Measurements from ENCODE around the gene EXD3.

Gene EXD3

DNA sequence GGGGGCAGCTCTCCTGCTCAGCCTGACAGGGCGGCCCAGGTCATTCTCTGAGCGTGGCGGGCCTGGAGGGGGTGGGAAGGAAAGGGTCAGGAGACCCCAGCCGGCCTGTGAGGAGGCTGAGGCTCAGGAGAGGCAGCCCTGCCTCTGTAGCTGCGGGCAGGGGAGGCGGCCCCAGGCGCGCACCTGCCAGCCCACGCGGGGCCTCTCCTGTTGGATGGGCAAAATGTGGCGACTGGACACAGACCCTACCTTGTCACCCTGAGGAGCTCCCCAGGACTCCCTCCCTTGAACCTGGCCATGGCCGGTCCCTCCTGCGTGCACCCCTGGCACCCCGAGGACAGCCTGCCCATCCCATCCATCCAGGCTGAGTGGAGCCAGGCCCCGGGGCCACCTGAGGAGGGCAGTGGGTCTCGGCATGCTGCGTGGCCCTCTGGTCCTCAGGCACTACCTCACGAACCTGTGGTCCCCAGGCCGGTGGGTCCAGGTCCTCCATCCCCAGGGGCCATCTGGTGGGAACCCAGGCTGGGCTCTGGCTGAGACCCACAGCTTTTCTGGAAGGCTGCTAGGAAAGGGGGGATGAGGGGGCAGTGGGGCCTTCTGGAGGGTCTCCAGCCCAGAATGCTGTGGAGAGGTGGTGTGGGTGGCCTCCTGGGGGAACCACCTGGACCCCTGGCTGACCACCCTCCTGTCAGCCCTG, 105.8 kb downstream of the EXD3 start:
- H3K4me3 ChIP-seq (ENCODE audit: low read length), result no peak overlapping the region
- DNase-seq (ENCODE audit: low read depth), result no peak
- TF ChIP-seq, protein P1, sequence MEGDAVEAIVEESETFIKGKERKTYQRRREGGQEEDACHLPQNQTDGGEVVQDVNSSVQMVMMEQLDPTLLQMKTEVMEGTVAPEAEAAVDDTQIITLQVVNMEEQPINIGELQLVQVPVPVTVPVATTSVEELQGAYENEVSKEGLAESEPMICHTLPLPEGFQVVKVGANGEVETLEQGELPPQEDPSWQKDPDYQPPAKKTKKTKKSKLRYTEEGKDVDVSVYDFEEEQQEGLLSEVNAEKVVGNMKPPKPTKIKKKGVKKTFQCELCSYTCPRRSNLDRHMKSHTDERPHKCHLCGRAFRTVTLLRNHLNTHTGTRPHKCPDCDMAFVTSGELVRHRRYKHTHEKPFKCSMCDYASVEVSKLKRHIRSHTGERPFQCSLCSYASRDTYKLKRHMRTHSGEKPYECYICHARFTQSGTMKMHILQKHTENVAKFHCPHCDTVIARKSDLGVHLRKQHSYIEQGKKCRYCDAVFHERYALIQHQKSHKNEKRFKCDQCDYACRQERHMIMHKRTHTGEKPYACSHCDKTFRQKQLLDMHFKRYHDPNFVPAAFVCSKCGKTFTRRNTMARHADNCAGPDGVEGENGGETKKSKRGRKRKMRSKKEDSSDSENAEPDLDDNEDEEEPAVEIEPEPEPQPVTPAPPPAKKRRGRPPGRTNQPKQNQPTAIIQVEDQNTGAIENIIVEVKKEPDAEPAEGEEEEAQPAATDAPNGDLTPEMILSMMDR (conservative IDR thresholded peaks at IDR 0.05; ENCODE audit: low read length), result no peak

DNA sequence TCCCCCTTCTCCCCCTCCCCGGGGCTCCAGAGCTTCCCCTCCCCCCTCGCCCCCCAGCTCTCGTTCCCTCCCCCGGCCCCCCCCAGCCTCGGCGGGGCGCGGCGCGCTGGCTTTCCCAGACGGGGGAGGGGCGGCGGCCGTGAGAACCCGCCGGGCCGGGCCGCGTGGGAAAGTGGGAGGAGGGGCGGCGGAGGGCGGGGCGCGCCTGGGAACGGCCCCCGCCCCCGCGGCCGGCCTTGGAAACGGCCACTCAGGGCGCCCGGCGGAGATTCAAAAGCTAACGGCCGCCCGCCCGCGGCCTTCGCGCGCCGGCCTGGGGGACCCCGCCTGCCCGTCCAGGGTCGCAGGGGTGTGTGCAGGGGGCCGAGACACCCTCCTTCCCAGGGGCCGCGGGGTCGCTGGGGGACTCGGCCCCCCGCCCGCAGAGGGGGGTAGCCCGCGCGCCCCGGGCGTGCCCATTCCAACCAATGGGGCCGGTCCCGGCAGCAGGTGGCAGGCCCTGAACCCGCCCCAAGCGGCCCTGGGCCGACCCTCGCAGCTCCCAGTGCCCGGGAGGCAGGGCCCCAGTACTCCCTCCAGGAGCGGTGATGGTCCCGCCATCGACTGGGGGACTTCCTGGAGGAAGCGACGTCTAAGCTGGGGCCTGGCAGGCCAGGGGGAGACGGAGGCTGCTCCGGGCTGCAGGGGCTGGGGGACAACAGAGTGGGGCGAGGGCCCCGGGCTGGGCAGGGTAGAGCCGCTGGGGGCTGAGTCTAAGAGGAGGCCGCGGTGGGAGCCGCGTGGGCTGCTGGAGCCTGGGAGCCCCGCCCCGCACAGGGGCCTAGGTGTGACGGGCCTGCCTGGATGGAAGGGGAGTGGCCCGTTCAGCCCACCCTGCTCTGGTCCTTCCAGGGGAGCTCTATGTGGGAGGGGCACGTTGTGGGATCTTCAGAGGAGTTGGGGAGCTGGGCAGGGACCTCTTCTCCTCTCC, 106.7 kb downstream of the EXD3 start:
- TF ChIP-seq, protein P1 (conservative IDR thresholded peaks at IDR 0.05; ENCODE audit: low read length), result no peak
- no peak for DNase-seq (ENCODE audit: low read depth)
- no peak overlapping the region for H3K4me3 ChIP-seq (ENCODE audit: low read length)

DNA sequence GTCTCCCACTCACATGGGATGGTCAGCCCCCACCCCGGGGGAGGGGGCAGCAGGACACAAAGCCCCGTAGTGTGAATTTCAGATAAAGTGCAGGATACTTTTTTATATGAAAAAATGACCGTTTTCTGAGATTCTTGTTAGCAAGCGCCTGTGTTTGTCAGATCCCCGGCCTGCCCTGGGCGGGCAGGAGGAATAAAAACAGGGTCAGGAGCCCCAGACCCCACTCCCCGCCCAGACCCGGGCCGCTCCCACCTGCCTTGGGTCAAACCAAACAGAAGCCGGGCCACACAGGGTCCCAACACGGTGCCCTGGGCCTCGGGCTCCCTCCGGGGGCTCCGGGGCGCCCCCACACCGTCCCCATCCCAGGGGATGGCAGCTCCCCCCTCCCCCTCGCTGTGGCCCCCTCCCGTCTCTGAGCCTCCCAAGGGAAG, 107.4 kb downstream of the EXD3 start:
- H3K4me3 ChIP-seq (ENCODE audit: low read length), result no peak overlapping the region
- no peak for DNase-seq (ENCODE audit: low read depth)

DNA sequence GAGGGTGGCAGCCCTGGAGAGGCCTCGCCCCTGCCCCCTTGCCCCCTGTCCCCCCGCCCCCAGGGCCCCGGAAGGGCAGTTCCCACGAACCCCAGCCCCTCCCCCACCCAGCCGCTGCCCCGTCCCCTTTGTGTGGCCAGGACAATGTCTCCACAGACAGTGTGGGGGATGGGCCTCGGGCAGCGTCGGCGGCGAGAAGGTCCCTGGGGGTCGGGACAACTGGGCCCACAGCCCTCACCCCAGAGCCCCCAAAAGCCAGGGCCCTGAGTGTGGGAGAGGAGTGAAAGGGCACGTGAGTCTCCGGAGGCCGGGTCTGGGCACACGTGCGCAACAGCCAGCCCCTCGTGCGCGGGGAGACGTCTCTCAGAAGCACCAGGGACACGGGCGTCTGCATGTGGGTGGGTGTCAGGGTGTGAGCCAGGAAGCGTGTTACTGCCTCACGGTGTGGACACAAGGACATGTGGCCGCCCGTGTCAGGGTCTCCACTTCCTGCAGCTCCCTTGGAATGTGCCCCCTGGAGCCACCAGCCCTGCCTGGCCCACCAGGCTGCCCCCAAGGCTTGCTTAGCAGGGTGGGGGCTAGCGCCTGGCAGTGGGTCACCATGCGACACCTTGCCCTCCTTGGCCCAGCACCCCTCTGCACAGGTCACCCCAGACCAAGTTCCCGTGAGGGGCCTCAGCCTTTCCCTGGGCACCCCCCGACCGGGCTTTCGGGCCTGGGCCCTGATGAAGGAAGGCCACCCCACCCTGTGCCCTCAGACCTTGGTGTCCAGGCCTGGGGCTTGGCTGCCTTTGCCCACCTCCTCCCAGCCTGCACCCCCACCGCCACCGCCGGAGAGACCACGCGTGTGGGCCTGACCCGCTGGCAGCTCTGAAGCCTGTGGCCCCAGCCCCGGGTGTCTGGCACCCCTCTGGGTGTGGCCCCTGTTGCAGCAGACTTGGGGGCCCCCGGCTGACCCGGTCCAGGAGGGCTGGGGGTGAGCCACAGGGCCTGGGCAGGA, 108.1 kb downstream of the EXD3 start:
- no peak for DNase-seq (ENCODE audit: low read depth)
- TF ChIP-seq, protein P1 (conservative IDR thresholded peaks at IDR 0.05; ENCODE audit: low read length), result no peak
- H3K4me3 ChIP-seq (ENCODE audit: low read length), result no peak overlapping the region

More for the DNA sequence above, 107.4 kb downstream of the EXD3 start:
- TF ChIP-seq, protein P1 (conservative IDR thresholded peaks at IDR 0.05; ENCODE audit: low read length), result no peak

DNA sequence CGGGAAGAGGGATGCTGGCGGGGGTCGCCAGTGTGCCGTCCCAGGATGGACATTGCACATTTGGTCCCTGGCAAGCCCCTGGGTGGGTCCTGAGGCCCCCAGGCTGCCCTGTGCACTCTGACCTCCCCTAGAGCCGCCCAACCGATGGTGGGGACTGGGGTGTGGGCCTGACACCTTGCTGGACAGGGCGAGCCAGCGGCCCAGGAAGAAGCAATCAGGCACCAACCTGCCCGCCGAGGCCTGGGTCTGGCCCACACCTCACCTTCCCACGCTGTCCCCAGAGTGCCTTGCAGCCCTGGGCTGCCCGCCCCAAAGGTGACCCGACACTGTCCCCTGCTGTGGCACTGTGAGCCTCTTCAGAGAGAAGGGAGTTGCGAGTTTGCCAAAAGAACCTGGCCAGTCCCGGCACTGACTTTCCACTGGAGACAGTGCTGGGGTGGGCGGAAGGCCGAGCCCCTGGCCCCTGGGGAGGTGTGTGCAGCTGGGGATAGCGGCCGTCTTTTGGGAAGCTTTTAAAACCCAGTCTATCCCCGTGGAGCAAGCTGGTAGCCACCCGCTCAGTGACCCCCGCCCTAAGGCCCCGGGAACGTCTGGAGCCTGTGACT, 108.9 kb downstream of the EXD3 start:
- H3K4me3 ChIP-seq (ENCODE audit: low read length), result no peak overlapping the region
- DNase-seq (ENCODE audit: low read depth), result no peak
- TF ChIP-seq, protein P1 (conservative IDR thresholded peaks at IDR 0.05; ENCODE audit: low read length), result no peak

DNA sequence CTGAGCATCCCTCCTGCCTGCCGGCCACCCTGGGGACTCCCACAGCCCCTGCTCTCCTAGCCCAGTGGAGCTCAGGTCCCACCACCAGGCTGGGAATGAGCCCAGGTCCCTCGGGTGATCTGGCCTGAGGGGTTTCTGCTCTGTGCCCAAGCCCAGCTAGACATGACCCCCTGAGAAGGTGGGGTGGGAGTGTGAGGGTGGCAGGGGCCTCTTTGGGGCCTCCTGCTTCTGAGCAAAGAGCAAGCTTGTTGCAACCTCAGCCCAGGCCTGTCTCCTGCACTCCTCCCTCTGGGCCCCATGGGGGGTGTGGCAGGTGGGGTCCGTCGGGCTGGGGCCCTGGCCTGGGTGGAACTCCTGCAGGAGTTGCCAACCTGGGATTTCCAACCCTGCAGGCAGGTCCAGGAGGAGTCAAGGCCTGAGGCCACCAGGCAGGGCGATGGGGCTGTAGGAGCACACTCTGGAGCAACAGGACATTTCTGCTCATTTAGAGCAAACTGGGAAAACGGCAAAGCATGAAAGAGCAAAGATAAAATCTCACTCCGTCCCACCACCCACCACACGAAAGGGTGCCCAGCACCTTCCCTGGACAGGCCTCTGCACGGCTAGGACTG, 109.5 kb downstream of the EXD3 start:
- TF ChIP-seq, protein P1 (conservative IDR thresholded peaks at IDR 0.05; ENCODE audit: low read length), result no peak
- DNase-seq (ENCODE audit: low read depth), result no peak
- H3K4me3 ChIP-seq (ENCODE audit: low read length), result no peak overlapping the region

Data from AG10803 (cell line).